ENCODE data around the gene SLC46A1.

Gene SLC46A1

GRCh38 chr17:28366605-28367004 lies 39.4 kb downstream of the SLC46A1 start:
- H3K4me3 ChIP-seq (ENCODE audit: low read length), result no peak overlapping the region
- TF ChIP-seq ZNF274 (IDR thresholded peaks at IDR 0.05; ENCODE audit: low read depth, low read length), result no peak

- no peak overlapping the region for H3K4me3 ChIP-seq (ENCODE audit: low read length)
These were observed 40.5 kb downstream of the SLC46A1 start for GRCh38 chr17:28365487-28365886.

GRCh38 chr17:28364665-28365363 lies 41.2 kb downstream of the SLC46A1 start, which contains the start of gene SEBOX:
Gene SEBOX (minus strand): TSS chr17:28365199. CDS start chr17:28365151, 48 bp downstream.
- no peak within 1 kb of the TSS for H3K4me3 ChIP-seq (ENCODE audit: low read length)
- no peak for TF ChIP-seq ZNF274 (IDR thresholded peaks at IDR 0.05; ENCODE audit: low read depth, low read length)

More at GRCh38 chr17:28365487-28365886, 40.5 kb downstream of the SLC46A1 start:
- TF ChIP-seq ZNF274 (IDR thresholded peaks at IDR 0.05; ENCODE audit: low read depth, low read length), result no peak

- TF ChIP-seq ZNF274 (IDR thresholded peaks at IDR 0.05; ENCODE audit: low read depth, low read length), result no peak
- no peak overlapping the region for H3K4me3 ChIP-seq (ENCODE audit: low read length)
These were observed 42.0 kb downstream of the SLC46A1 start for GRCh38 chr17:28363776-28364650.

GRCh38 chr17:28363186-28363585 lies 42.8 kb downstream of the SLC46A1 start:
- no peak for TF ChIP-seq ZNF274 (IDR thresholded peaks at IDR 0.05; ENCODE audit: low read depth, low read length)
- no peak overlapping the region for H3K4me3 ChIP-seq (ENCODE audit: low read length)

GRCh38 chr17:28357901-28358197 lies 48.2 kb downstream of the SLC46A1 start:
- TF ChIP-seq ZNF274 (IDR thresholded peaks at IDR 0.05; ENCODE audit: low read depth, low read length), result no peak
- peak overlapping the region; percentile 91 for H3K4me3 ChIP-seq (ENCODE audit: low read length)

GRCh38 chr17:28357061-28357900 lies 48.7 kb downstream of the SLC46A1 start, which contains the start of gene POLDIP2:
Gene POLDIP2 (minus strand): TSS chr17:28357527. CDS start chr17:28357448, 79 bp downstream.
- H3K4me3 ChIP-seq (ENCODE audit: low read length), result peak within 1 kb of the TSS; percentile 91
- no peak for TF ChIP-seq ZNF274 (IDR thresholded peaks at IDR 0.05; ENCODE audit: low read depth, low read length)

- TF ChIP-seq ZNF274 (IDR thresholded peaks at IDR 0.05; ENCODE audit: low read depth, low read length), result no peak
- H3K4me3 ChIP-seq (ENCODE audit: low read length), result no peak overlapping the region
These were observed 55.7 kb downstream of the SLC46A1 start for GRCh38 chr17:28350271-28350670.

- no peak overlapping the region for H3K4me3 ChIP-seq (ENCODE audit: low read length)
- no peak for TF ChIP-seq ZNF274 (IDR thresholded peaks at IDR 0.05; ENCODE audit: low read depth, low read length)
These were observed 57.0 kb downstream of the SLC46A1 start for GRCh38 chr17:28348979-28349378.

- TF ChIP-seq ZNF274 (IDR thresholded peaks at IDR 0.05; ENCODE audit: low read depth, low read length), result no peak
- no peak overlapping the region for H3K4me3 ChIP-seq (ENCODE audit: low read length)
These were observed 58.6 kb downstream of the SLC46A1 start for GRCh38 chr17:28347261-28347891.

- TF ChIP-seq ZNF274 (IDR thresholded peaks at IDR 0.05; ENCODE audit: low read depth, low read length), result no peak
- no peak overlapping the region for H3K4me3 ChIP-seq (ENCODE audit: low read length)
These were observed 59.2 kb downstream of the SLC46A1 start for GRCh38 chr17:28346746-28347246.

- H3K4me3 ChIP-seq (ENCODE audit: low read length), result no peak overlapping the region
- no peak for TF ChIP-seq ZNF274 (IDR thresholded peaks at IDR 0.05; ENCODE audit: low read depth, low read length)
These were observed 59.8 kb downstream of the SLC46A1 start for GRCh38 chr17:28346199-28346580.

GRCh38 chr17:28345419-28346198 lies 60.4 kb downstream of the SLC46A1 start:
- H3K4me3 ChIP-seq (ENCODE audit: low read length), result no peak overlapping the region
- no peak for TF ChIP-seq ZNF274 (IDR thresholded peaks at IDR 0.05; ENCODE audit: low read depth, low read length)
